ENCODE results near the gene PFN1.
"Not testable (repeated sequence)": the region's sequence is repeated elsewhere in the genome, so short reads cannot be mapped to it uniquely, and the experiment has no call there.

GRCh38 chr17:4914551-4914950 is 33.8 kb downstream of the PFN1 start:
- not testable (repeated sequence) for TF ChIP-seq CTCF (IDR thresholded peaks at IDR 0.05 in 2 of 3, conservative IDR thresholded peaks at IDR 0.05 in 1 of 3; ENCODE audit: control insufficient read depth in 2 of 3, extremely low read depth in 1 of 3, insufficient read depth in 1 of 3, low read depth in 3 of 3, low read length in 3 of 3); ZNF274 (IDR thresholded peaks at IDR 0.05; ENCODE audit: insufficient read depth, insufficient read length); EP300 (IDR thresholded peaks at IDR 0.05; ENCODE audit: borderline replicate concordance in 1 of 2, control insufficient read depth in 1 of 2, low read depth in 2 of 2, low read length in 2 of 2); YY1 (IDR thresholded peaks at IDR 0.05; ENCODE audit: low read depth, low read length)
- TF ChIP-seq, protein P1, sequence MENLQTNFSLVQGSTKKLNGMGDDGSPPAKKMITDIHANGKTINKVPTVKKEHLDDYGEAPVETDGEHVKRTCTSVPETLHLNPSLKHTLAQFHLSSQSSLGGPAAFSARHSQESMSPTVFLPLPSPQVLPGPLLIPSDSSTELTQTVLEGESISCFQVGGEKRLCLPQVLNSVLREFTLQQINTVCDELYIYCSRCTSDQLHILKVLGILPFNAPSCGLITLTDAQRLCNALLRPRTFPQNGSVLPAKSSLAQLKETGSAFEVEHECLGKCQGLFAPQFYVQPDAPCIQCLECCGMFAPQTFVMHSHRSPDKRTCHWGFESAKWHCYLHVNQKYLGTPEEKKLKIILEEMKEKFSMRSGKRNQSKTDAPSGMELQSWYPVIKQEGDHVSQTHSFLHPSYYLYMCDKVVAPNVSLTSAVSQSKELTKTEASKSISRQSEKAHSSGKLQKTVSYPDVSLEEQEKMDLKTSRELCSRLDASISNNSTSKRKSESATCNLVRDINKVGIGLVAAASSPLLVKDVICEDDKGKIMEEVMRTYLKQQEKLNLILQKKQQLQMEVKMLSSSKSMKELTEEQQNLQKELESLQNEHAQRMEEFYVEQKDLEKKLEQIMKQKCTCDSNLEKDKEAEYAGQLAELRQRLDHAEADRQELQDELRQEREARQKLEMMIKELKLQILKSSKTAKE (IDR thresholded peaks at IDR 0.05; ENCODE audit: low read depth, poor library complexity, severe bottlenecking): not testable (repeated sequence)
- TF ChIP-seq, protein P2, sequence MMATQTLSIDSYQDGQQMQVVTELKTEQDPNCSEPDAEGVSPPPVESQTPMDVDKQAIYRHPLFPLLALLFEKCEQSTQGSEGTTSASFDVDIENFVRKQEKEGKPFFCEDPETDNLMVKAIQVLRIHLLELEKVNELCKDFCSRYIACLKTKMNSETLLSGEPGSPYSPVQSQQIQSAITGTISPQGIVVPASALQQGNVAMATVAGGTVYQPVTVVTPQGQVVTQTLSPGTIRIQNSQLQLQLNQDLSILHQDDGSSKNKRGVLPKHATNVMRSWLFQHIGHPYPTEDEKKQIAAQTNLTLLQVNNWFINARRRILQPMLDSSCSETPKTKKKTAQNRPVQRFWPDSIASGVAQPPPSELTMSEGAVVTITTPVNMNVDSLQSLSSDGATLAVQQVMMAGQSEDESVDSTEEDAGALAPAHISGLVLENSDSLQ (IDR thresholded peaks at IDR 0.05): not testable (repeated sequence)

All from GM12878 (cell line).